HEK293 (cell line): ENCODE results near the gene UBR2.
A peak's percentile ranks its signal among the peaks of the same experiment; 100 is the strongest.

Source experiments
- CTCF ChIA-PET: fragments of 350-600 bp; formaldehyde crosslinking; extraction: SDS; loops from one replicate; lab custom pipeline; 2021; ENCODE audit warnings: antibody characterized with exemption; lab: Yijun Ruan, JAX
- POLR2A ChIA-PET: fragments of 300-600 bp; formaldehyde crosslinking; extraction: SDS; loops from one replicate; lab custom pipeline; 2020; ENCODE audit warnings: antibody characterized with exemption, inconsistent platforms; lab: Yijun Ruan, JAX
- H3K27ac ChIP-seq: fragments of 200-500 bp; sonication (Bioruptor generic); 2 replicates; pipeline ENCODE4 v1.5.1; 2014; ENCODE audit warnings: low read depth, low read length, control low read depth, inconsistent platforms; ENCODE audit errors: extremely low read depth
- H3K36me3 ChIP-seq, 2 experiments: fragments of 200-500 bp in 1 of 2; sonication (Bioruptor generic) in 1 of 2; 1 replicate in 1 of 2; 2 replicates in 1 of 2; pipeline ENCODE4 v1.5.1; 2014 to 2017; ENCODE audit warnings: inconsistent platforms in 2 of 2, low read length in 2 of 2; ENCODE audit not compliant: control insufficient read depth in 2 of 2, insufficient read depth in 1 of 2
- H3K4me1 ChIP-seq: fragments of 200-500 bp; sonication (Bioruptor generic); 2 replicates; pipeline ENCODE4 v1.5.1; 2014; ENCODE audit warnings: mild to moderate bottlenecking, low read length, inconsistent platforms; ENCODE audit not compliant: control insufficient read depth, insufficient read depth
- H3K4me3 ChIP-seq: 2 replicates; pipeline ENCODE4 v1.5.1; 2011; ENCODE audit warnings: low read depth, mild to moderate bottlenecking, control low read depth, low read length, moderate library complexity
- H3K9me3 ChIP-seq: fragments of 200-500 bp; sonication (Bioruptor generic); 2 replicates; pipeline ENCODE4 v1.5.1; 2014; ENCODE audit warnings: low read depth, low read length, inconsistent platforms; ENCODE audit not compliant: control insufficient read depth, insufficient read depth
- BCL6B ChIP-seq: fragments of 450-650 bp; formaldehyde crosslinking; IDR thresholded peaks from 2 replicates; pipeline ENCODE4 v1.5.1; 2017; ENCODE audit warnings: missing biosample characterization, missing genetic modification characterization
- GLI4 ChIP-seq: fragments of 450-650 bp; formaldehyde crosslinking; IDR thresholded peaks from 2 replicates; pipeline ENCODE4 v1.5.1; 2016; ENCODE audit warnings: missing biosample characterization, missing genetic modification characterization
- HIC1 ChIP-seq: fragments of 450-650 bp; formaldehyde crosslinking; IDR thresholded peaks from 2 replicates; pipeline ENCODE4 v1.5.1; 2016; ENCODE audit warnings: missing biosample characterization, missing genetic modification characterization
- REST ChIP-seq: fragments of 450-650 bp; formaldehyde crosslinking; IDR thresholded peaks from 2 replicates; pipeline ENCODE4 v1.5.1; 2016; ENCODE audit warnings: missing biosample characterization, missing genetic modification characterization
- SALL2 ChIP-seq: fragments of 450-650 bp; formaldehyde crosslinking; IDR thresholded peaks from 2 replicates; pipeline ENCODE4 v1.5.0; 2017; ENCODE audit warnings: missing biosample characterization, mild to moderate bottlenecking, missing genetic modification characterization, borderline replicate concordance
- YY2 ChIP-seq: fragments of 450-650 bp; formaldehyde crosslinking; IDR thresholded peaks from 2 replicates; pipeline ENCODE4 v1.5.1; 2016; ENCODE audit warnings: missing biosample characterization, missing genetic modification characterization
- ZBTB44 ChIP-seq: fragments of 450-650 bp; IDR thresholded peaks from 2 replicates; pipeline ENCODE4 v1.5.1; 2018; ENCODE audit warnings: missing biosample characterization, mild to moderate bottlenecking, missing genetic modification characterization
- ZFP37 ChIP-seq: fragments of 450-650 bp; formaldehyde crosslinking; IDR thresholded peaks from 2 replicates; pipeline ENCODE4 v1.5.1; 2016; ENCODE audit warnings: missing biosample characterization, missing genetic modification characterization
- ZIC2 ChIP-seq: fragments of 450-650 bp; formaldehyde crosslinking; IDR thresholded peaks from 2 replicates; pipeline ENCODE4 v1.5.1; 2016; ENCODE audit warnings: missing biosample characterization, missing genetic modification characterization
- ZNF223 ChIP-seq: fragments of 450-650 bp; formaldehyde crosslinking; IDR thresholded peaks from 2 replicates; pipeline ENCODE4 v1.5.1; 2016; ENCODE audit warnings: missing biosample characterization, missing genetic modification characterization
- ZNF248 ChIP-seq: fragments of 450-650 bp; formaldehyde crosslinking; IDR thresholded peaks from 2 replicates; pipeline ENCODE4 v1.5.1; 2017; ENCODE audit warnings: missing biosample characterization, missing genetic modification characterization
- ZNF274 ChIP-seq, 2 experiments: fragments of 200-500 bp in 1 of 2; fragments of 450-650 bp in 1 of 2; sonication (Bioruptor generic) in 1 of 2; formaldehyde crosslinking in 1 of 2; IDR thresholded peaks; 2 replicates each; pipeline versions ENCODE4 v1.5.1 to v1.6.1; 2014 to 2016; ENCODE audit warnings: borderline replicate concordance in 1 of 2, inconsistent platforms in 1 of 2, low read length in 1 of 2, missing biosample characterization in 1 of 2, missing genetic modification characterization in 1 of 2
- ZNF324 ChIP-seq: fragments of 450-650 bp; formaldehyde crosslinking; IDR thresholded peaks from 2 replicates; pipeline ENCODE4 v1.5.1; 2016; ENCODE audit warnings: missing biosample characterization, missing genetic modification characterization
- ZNF341 ChIP-seq: fragments of 450-650 bp; formaldehyde crosslinking; IDR thresholded peaks from 2 replicates; pipeline ENCODE4; 2016; ENCODE audit warnings: low read depth, missing biosample characterization, missing genetic modification characterization
- ZNF433 ChIP-seq: fragments of 450-650 bp; formaldehyde crosslinking; IDR thresholded peaks from 2 replicates; pipeline ENCODE4 v1.5.1; 2016; ENCODE audit warnings: missing biosample characterization, missing genetic modification characterization, low read depth
- ZNF529 ChIP-seq: fragments of 450-650 bp; formaldehyde crosslinking; IDR thresholded peaks from 2 replicates; pipeline ENCODE4 v1.5.1; 2017; ENCODE audit warnings: missing genetic modification characterization, missing biosample characterization; ENCODE audit not compliant: insufficient replicate concordance
- ZNF626 ChIP-seq: fragments of 450-650 bp; sonication (Bioruptor Pico); formaldehyde crosslinking; IDR thresholded peaks from 2 replicates; pipeline ENCODE4 v1.5.1; 2018; ENCODE audit warnings: missing biosample characterization, missing genetic modification characterization, inconsistent platforms
- ZNF629 ChIP-seq: fragments of 450-650 bp; formaldehyde crosslinking; IDR thresholded peaks from 2 replicates; pipeline ENCODE4 v1.5.1; 2017; ENCODE audit warnings: missing biosample characterization, missing genetic modification characterization
- ZNF654 ChIP-seq: fragments of 450-650 bp; formaldehyde crosslinking; IDR thresholded peaks from 2 replicates; pipeline ENCODE4 v1.5.1; 2016; ENCODE audit warnings: low read depth, missing biosample characterization, missing genetic modification characterization
- ZNF701 ChIP-seq: fragments of 450-650 bp; formaldehyde crosslinking; IDR thresholded peaks from 2 replicates; pipeline ENCODE4 v1.5.1; 2016; ENCODE audit warnings: missing biosample characterization, missing genetic modification characterization
- ZNF704 ChIP-seq: fragments of 450-650 bp; formaldehyde crosslinking; IDR thresholded peaks from 2 replicates; pipeline ENCODE4 v1.5.1; 2016; ENCODE audit warnings: missing biosample characterization, missing genetic modification characterization

The UBR2 gene

GRCh38 chr6:42599558-42599957, 35.7 kb downstream of the UBR2 start:
- TF ChIP-seq ZIC2 (tag by site-specific recombination), result 0 out of 2 replicates have a peak, but pooled peaks have one; percentile 16
- TF ChIP-seq ZBTB44 (tag by site-specific recombination), result no peak
- no peak for TF ChIP-seq ZNF704 (tag by site-specific recombination)
- TF ChIP-seq BCL6B, result no peak
- peaks cover 6 to 13% of the 10 kb centered on the region in 2 experiments for H3K36me3 ChIP-seq
- CTCF ChIA-PET, result interaction anchor here (0.6 to 0.8 kb wide), 2 partner anchors 29 to 52 kb away, joined by 3 to 4 read pairs; no protein-coding TSS in a partner anchor
- no peaks in the 10 kb centered on the region for H3K9me3 ChIP-seq
- no peak overlapping the region for H3K4me3 ChIP-seq
- POLR2A ChIA-PET, result no interaction called here
- H3K27ac ChIP-seq, result no peak overlapping the region
- no peaks in the 10 kb centered on the region for H3K4me1 ChIP-seq

- CTCF ChIA-PET, result interaction anchor here (0.7 kb wide), 1 partner anchor 52 kb away, joined by 4 read pairs; no protein-coding TSS in a partner anchor
- Histone ChIP-seq H3K27ac (no peak overlapping the region), H3K4me1 (no peaks in the 10 kb centered on the region), H3K4me3 (no peak overlapping the region), H3K36me3 (peaks cover 9 to 20% of the 10 kb centered on the region in 2 experiments), H3K9me3 (no peaks in the 10 kb centered on the region)
- POLR2A ChIA-PET, result no interaction called here
- TF ChIP-seq ZNF341 (tag by site-specific recombination), result no peak
- no peak for TF ChIP-seq ZNF629
- no peak for TF ChIP-seq YY2 (tag by site-specific recombination)
- no peak for TF ChIP-seq ZBTB44 (tag by site-specific recombination)
- no peak for TF ChIP-seq ZNF654 (tag by site-specific recombination)
- no peak for TF ChIP-seq HIC1 (tag by site-specific recombination)
- TF ChIP-seq ZNF529 (tag by site-specific recombination), result no peak
- TF ChIP-seq ZNF626 (tag by site-specific recombination), result no peak
- TF ChIP-seq ZNF223 (tag by site-specific recombination), result no peak
- TF ChIP-seq GLI4 (tag by site-specific recombination), result no peak
- no peak for TF ChIP-seq REST
- TF ChIP-seq ZNF248 (tag by site-specific recombination), result no peak
- TF ChIP-seq ZNF274 (IDR thresholded peaks at IDR 0.05; ENCODE audit: low read length), result no peak
- no peak for TF ChIP-seq ZNF274 (tag by site-specific recombination; IDR thresholded peaks at IDR 0.05; ENCODE audit: borderline replicate concordance)
- no peak for TF ChIP-seq ZNF704 (tag by site-specific recombination)
- TF ChIP-seq ZFP37 (tag by site-specific recombination), result no peak
- TF ChIP-seq SALL2, result no peak
- no peak for TF ChIP-seq ZNF701 (tag by site-specific recombination)
- TF ChIP-seq ZNF324 (tag by site-specific recombination), result no peak
- TF ChIP-seq ZNF433 (tag by site-specific recombination), result no peak
These were observed 40.3 kb downstream of the UBR2 start for GRCh38 chr6:42604150-42604549.
